DMS79 (cell line): ENCODE measurements around the gene ZNF407.
"Not testable (repeated sequence)": the region's sequence is repeated elsewhere in the genome, so short reads cannot be mapped to it uniquely, and the experiment has no call there.

Experiments
- DNase-seq: peaks from one replicate; lab custom pipeline; 2025; lab: John Stamatoyannopoulos, UW

The ZNF407 gene

GRCh38 chr18:75073654-75074053, 476.0 kb downstream of the ZNF407 start:
- DNase-seq = no peak

DNA sequence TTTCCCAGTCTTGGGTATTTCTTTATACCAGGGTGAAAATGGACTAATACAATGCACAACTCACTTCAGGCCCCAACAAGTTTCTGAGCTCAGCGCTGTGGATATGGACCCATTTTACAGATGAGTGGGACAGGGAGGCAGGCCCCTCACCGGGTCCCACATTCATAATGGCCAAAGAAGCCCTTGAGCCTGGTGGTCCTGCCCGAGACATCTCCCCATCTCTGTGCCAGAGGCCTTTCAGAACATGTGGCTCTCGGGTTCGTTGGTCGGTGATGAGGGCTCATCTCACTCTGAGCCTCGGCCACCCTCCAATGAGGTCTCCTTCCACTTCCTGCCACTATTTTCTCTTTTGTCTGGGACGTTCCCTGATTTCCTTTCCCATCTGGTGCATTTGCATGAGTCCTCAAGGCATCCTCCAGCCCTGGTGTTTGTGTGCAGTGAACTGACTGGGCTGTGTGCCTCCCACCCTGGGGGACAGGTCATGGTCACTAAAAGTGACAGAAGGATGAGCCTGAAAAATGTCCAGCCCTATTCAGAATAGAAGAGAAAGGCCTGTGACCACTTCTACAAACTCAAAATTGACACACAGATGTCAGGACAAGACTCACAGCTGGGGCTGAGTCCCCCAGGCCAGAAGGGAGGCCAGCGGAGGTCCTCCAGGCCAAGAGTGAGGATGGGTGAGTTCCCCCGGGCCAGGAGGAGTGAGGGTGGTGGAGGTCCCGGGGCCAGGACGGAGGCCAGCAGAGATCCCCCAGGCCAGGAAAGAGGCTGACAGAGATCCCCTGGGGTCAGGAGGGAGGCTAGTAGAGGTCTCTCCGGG, 476.7 kb downstream of the ZNF407 start:
- DNase-seq = no peak

GRCh38 chr18:75075016-75075305, 477.3 kb downstream of the ZNF407 start:
- DNase-seq = no peak

GRCh38 chr18:75075429-75075841, 477.8 kb downstream of the ZNF407 start:
- no peak for DNase-seq

DNA sequence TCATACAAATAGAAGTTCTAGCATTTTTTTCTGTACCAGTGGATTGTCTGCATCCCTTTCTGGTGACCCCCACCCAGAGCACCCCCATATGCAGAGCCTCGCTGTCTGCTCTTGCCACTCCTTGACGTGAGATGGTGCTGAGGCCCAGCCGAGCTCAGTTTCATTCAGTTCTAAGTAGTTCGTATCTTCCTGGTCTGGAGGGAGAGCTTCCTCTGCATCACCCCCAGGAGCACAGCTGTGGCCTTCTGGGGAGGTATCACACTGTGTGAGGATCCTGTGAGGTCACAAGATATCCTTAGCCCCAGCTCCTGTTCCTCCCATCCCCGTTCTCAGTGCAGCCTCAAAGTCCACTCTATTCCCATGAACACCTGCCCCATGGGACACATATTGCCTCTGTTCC, 478.6 kb downstream of the ZNF407 start:
- DNase-seq = no peak

DNA sequence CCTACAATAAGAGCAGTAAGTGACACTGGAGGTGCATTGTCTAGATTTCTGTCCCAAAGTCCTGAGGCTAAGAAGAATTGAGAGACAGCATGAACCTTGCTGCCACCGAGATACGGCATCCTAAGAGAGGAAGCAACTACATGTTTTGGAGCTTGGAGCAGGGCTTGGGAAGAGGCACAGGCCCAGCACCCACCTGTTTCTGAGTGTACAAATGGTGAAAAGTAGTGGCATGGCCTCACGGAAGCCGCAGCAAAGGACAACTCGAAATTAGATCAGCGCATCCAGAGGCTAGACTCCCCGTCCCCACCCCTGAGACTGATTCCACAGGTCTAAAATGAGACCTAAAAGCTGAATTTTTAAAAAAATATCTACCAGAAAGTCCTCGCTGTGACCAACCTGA, 483.8 kb downstream of the ZNF407 start:
- no peak for DNase-seq

- DNase-seq = no peak
These were observed 485.5 kb downstream of the ZNF407 start for GRCh38 chr18:75083131-75083530.

DNA sequence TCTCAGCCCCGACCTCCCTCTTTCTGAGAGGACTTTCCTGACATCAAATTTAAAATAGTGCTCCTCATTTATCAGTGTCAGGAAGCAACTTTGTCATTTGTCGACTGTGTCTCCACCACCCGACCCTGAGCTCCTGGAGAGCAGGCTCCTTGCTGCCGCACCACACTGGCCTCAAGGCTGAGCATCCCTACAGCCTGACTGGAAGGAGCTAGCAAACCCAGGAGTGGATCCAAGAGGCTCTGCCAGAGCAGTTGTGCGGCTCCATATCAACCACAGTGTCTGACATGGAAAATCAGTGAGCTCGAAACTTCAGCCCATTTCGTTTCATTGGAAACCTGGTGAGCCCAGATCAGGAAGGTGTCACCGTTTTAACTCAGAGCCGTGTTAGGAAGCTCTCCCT, 486.1 kb downstream of the ZNF407 start:
- DNase-seq = no peak

GRCh38 chr18:75085676-75086075, 488.0 kb downstream of the ZNF407 start:
- DNase-seq = not testable (repeated sequence)

DNA sequence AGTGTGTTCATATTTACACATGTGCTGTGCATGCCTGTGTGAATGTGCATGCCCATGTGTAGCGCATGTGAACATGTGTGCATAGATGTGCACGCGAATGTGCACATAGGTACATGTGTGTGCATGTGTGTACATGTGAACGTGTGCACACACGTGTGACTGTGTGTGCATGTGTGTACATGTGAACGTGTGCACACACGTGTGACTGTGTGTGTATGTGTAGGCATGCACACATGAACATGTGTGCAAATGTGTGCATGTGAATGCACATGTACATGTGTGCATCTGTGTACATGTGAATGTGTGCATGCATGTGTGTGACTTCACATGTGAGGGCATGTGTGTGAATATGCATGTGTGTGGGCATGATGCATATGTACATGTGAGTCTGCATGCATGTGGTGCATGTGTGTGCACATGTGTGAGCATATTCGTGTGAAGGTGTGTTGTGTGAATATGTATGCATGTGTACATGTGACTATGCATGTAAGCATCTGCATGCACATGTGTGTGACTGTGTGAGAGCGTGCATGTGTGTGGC, 488.9 kb downstream of the ZNF407 start:
- DNase-seq = no peak

GRCh38 chr18:75087119-75088020, 489.7 kb downstream of the ZNF407 start:
- no peak for DNase-seq

DNA sequence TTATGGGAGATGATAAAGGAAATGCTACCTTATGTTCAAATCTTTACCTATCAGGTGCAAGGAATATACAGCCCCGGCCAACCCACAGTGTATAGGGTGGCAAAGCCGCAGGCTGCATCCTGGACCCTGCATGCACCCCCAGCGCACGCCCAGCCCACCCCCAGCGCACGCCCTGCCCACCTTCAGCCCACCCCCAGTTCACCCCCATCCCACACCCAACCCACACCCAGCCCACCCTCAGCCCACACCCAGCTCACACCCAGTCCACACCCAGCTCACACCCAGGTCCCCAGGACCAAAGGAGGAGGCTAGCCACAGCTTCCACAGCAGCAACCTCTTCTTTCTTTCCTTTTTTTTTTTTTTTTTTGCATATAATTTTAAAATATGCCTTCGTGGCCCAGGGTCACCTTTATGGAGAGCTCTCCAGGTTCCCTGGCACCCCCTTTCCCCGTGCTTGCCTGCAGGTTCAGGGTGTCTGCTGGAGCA, 490.4 kb downstream of the ZNF407 start:
- no peak for DNase-seq

DNA sequence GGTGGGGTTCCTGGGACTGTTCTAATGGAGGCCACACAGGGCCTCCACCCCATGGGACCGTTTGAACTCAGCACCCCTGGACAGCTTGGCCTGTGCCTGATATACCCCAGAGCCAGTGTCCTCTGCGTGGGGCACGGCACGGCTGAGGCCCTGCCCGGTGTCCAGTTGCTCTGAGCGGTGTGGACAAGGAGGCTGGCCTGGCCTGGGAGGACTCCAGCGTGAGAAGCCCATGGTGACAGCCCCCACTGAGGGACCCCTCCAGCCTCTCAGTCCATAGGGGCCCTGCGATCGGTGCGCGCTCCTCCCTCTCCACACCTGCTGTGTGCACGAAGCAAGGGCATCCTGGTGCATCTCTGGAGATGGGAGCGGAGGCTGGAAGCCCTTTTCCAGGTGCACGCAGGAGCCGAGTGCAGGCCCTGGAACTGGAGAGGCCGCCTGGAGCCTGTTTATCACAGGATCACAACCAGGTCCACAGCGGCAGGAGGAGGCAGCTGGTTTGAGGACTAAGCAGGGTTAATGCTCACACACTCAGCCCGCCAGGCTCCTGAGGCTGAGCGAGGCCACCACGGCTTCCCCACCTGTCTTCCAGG, 491.0 kb downstream of the ZNF407 start:
- DNase-seq = no peak

DNA sequence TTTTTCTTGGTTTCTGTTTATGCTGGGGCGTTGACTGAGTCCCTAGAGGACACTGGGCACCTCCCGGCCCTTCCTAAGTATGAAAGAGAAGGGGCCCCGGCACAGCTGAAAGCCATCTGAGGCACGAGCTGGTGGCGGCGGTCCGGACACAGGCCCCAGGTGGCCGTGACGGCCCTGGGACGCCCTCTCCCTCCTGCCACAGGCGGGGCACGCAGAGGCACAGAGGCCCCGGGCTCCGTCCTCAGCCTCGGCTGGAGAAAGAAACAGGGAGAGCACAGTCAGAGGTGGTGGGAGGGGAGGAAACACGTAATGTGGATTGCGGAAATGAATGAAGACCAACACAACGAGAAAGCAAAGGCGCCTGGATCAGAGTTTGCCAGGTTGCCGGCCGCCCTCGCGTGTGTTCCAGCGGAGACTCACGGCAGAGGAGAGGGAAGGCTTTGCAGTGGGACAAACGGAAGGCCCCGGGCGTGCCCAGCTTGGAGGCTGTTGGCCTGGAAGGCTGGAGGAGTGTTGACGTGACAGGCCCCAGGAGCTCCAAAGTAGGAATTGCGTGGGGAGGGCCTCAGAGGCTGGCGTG, 492.2 kb downstream of the ZNF407 start:
- DNase-seq = no peak

DNA sequence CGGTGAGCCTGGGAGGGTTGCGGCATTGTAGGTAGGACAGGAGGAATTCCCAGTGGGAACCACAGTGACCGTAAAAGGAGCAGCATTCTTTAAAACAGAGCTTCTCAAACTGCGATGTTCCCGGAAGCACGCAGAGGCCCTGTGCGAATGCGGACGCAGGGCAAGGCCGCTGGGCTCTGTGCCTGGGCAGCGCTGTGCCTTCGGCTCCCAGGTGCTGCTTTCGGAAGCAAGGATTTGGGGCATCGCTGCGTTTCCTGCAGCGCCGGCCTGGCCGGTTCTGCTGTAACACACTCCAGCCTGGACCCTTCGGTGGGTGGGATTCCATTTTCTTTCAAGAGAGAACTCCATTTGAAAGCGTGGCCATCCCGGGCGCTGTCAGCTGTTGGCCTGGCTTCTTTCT, 492.7 kb downstream of the ZNF407 start:
- no peak for DNase-seq

DNA sequence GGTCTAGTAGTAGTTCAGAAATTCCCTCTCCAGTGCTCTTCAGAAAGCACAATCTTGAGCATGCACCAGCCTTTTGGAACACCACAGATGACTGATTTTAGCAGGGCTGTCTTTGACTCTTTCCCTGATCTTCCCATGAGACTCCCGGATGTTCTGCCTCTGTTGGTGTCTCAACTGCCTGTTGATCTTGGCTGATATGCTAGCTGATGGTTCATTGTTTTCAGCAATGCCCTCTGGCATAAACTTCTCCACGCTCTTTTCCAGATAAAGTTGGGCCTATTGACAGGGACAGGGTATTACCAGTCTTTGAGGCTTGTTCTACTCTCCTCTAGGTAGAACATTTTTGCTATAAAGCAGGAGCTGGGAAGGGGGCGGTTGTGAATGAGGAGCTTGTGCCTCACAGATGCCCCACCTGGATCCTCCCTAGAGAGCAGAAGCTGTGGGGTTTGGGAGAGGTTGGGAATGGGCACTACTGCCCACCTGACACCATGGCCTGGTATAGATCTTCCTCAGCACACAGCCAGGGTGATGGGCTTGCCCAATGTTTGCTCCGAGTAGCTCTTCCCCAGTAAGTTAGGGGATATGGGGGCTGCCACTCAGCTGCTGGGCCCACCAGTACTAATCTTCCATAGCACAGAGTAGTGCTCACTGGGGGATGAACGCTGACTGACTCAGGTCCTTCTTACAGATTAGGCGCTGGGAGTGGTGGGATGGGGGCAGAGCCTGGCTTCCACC, 500.0 kb downstream of the ZNF407 start:
- no peak for DNase-seq

- DNase-seq = no peak
These were observed 503.4 kb downstream of the ZNF407 start for GRCh38 chr18:75100832-75101630.

DNA sequence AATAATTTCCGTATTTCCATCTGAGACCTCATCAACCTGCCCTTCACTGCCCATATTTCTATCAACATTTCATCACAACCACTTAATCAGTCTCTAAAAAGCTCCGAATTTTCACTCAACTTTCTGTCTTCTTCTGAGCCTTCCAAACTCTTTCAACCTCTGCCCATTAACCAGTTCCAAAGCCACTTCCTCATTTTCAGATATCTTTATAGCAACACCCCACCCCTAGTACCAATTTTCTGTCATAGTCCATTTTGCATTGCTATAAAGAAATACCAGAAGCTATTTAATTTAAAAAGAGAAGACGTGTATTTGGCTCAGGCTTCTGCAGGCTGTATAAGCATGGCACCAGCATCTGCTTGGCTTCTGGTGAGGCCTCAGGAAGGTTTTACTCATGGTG, 504.2 kb downstream of the ZNF407 start:
- DNase-seq = no peak

- not testable (repeated sequence) for DNase-seq
These were observed 506.4 kb downstream of the ZNF407 start for GRCh38 chr18:75104029-75104428.

DNA sequence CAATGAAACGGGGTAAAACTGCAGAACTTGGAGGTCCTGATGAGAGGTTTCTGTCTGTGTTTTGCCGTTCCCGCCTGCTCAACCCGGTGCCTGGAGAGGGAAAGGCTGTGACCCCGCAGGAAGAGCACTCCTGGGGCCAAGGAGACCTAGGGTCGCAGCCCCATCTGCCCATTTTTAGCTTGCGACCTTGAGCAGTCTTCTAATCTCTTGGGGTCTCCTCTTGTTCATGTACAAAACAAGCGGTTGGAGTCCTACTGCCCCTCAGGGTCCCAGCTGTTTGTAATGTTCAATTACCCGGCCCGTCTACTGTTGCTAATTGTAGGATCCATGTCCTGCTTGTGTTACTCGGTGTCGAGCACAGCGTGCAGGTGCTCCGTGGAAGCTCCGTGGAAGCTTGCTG, 506.8 kb downstream of the ZNF407 start:
- DNase-seq = no peak
